Measurements from ENCODE around the gene EFTUD2.

DNA sequence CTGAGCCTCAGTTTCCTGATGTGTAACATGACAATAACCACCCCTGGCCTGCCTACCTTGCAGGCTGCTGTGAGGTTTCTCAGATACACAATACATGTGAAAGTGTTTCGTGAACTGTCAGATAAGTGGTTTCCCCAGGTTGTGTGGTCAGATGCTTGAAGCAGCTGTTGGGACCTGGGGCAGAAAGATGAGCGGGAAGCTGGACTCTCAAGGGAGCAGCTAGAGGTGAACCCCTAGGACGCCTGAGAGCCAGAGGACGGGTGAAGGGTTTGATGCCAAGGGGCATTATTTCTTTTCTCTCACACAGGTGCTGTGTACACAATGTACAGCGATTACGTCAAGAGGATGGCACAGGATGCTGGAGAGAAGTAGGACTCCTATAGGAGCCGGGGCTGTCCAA lies 49.2 kb downstream of the EFTUD2 start:
- TF ChIP-seq, protein P1, sequence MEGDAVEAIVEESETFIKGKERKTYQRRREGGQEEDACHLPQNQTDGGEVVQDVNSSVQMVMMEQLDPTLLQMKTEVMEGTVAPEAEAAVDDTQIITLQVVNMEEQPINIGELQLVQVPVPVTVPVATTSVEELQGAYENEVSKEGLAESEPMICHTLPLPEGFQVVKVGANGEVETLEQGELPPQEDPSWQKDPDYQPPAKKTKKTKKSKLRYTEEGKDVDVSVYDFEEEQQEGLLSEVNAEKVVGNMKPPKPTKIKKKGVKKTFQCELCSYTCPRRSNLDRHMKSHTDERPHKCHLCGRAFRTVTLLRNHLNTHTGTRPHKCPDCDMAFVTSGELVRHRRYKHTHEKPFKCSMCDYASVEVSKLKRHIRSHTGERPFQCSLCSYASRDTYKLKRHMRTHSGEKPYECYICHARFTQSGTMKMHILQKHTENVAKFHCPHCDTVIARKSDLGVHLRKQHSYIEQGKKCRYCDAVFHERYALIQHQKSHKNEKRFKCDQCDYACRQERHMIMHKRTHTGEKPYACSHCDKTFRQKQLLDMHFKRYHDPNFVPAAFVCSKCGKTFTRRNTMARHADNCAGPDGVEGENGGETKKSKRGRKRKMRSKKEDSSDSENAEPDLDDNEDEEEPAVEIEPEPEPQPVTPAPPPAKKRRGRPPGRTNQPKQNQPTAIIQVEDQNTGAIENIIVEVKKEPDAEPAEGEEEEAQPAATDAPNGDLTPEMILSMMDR (IDR thresholded peaks at IDR 0.05): no peak
- TF ChIP-seq POLR2A (IDR thresholded peaks at IDR 0.05): no peak
